OCI-LY7 (cell line): ENCODE measurements around the gene GABRB3. TPM values are rescaled to one million over a fixed set of nuclear protein-coding genes. Genes with fewer than 3 reads are reported as not detected.

Experiments
- BruUV-seq: library from RNA; stranded (reverse); fragments of 400-500 nt; replicated peaks from 2 replicates; lab custom pipeline; 2021; lab: Mats Ljungman, UMichigan
- CTCF ChIA-PET: fragments of 300-600 bp; sonication (Branson Sonifier 250); formaldehyde crosslinking; loops from one replicate; lab custom pipeline; 2022; ENCODE audit warnings: antibody characterized with exemption; ENCODE audit not compliant: unreplicated experiment; lab: Charles Lee
- POLR2A ChIA-PET: fragments of 300-600 bp; sonication (Branson Sonifier 250); formaldehyde crosslinking; loops from one replicate; lab custom pipeline; 2022; ENCODE audit warnings: antibody characterized with exemption; lab: Charles Lee
- DNase-seq: peaks from one replicate; pipeline ENCODE4 v3.0.0-alpha.2; 2015; ENCODE audit warnings: low spot score
- H2AFZ ChIP-seq: fragments of 200-600 bp; sonication (generic), shearing (Covaris generic); 2 replicates; pipeline ENCODE4 v1.6.1; 2014; ENCODE audit warnings: mild to moderate bottlenecking, antibody characterized with exemption, low read length, moderate library complexity
- H3K27ac ChIP-seq: fragments of 200-600 bp; sonication (generic); 2 replicates; pipeline ENCODE4 v1.5.1; 2014; ENCODE audit warnings: mixed run types, low read depth, mild to moderate bottlenecking, moderate library complexity, low read length, inconsistent platforms; ENCODE audit not compliant: poor library complexity, severe bottlenecking
- H3K36me3 ChIP-seq: fragments of 200-600 bp; sonication (generic); 2 replicates; pipeline ENCODE4 v1.6.1; 2014; ENCODE audit warnings: mild to moderate bottlenecking, antibody characterized with exemption, low read length, moderate library complexity, mixed read lengths; ENCODE audit not compliant: insufficient read depth
- H3K4me1 ChIP-seq: fragments of 200-600 bp; sonication (generic); 2 replicates; pipeline ENCODE4 v1.5.1; 2014; ENCODE audit warnings: mild to moderate bottlenecking, low read length; ENCODE audit not compliant: insufficient read depth, poor library complexity, severe bottlenecking
- H3K4me2 ChIP-seq: fragments of 200-600 bp; sonication (generic); 2 replicates; pipeline ENCODE4 v1.6.1; 2014; ENCODE audit warnings: mild to moderate bottlenecking, low read length
- H3K4me3 ChIP-seq: fragments of 200-600 bp; sonication (generic); 2 replicates; pipeline ENCODE4 v1.5.1; 2014; ENCODE audit warnings: mild to moderate bottlenecking, low read depth, low read length; ENCODE audit not compliant: poor library complexity, severe bottlenecking
- H3K79me2 ChIP-seq: fragments of 200-600 bp; sonication (generic); 2 replicates; pipeline ENCODE4 v1.6.1; 2016; ENCODE audit warnings: low read depth, mild to moderate bottlenecking, low read length, moderate library complexity, mixed read lengths; ENCODE audit not compliant: insufficient read depth
- H3K9me2 ChIP-seq: fragments of 200-600 bp; sonication (generic); 2 replicates; pipeline ENCODE4 v1.6.1; 2016; ENCODE audit warnings: mild to moderate bottlenecking, low read length, mixed read lengths; ENCODE audit not compliant: insufficient read depth
- H3K9me3 ChIP-seq: fragments of 200-600 bp; sonication (generic); 2 replicates; pipeline ENCODE4 v1.6.1; 2014; ENCODE audit warnings: mild to moderate bottlenecking, mixed run types, low read length, mixed read lengths
- H4K20me1 ChIP-seq: fragments of 200-600 bp; sonication (generic); 2 replicates; pipeline ENCODE4 v1.6.1; 2014; ENCODE audit warnings: mild to moderate bottlenecking, antibody characterized with exemption, low read length, moderate library complexity, mixed read lengths; ENCODE audit not compliant: insufficient read depth
- EZH2phosphoT487 ChIP-seq: fragments of 200-600 bp; sonication (generic); IDR thresholded peaks from 2 replicates; pipeline ENCODE4 v1.6.1; 2018; ENCODE audit warnings: low read depth, borderline replicate concordance, mild to moderate bottlenecking, mixed run types, antibody characterized with exemption, low read length, moderate library complexity, mixed read lengths
- intact Hi-C: fragments of 100-400 bp; cut with micrococcal nuclease; formaldehyde crosslinking; loops from one replicate; pipeline ENCODE4 v1.10.0; 2022; ENCODE audit not compliant: unreplicated experiment
- total RNA-seq, 2 experiments: library from RNA; depleted of rRNA in 1 of 2; stranded (reverse); fragments of >200 nt in 1 of 2; shearing (Covaris generic) in 1 of 2; gene quantifications; 2 replicates each; pipeline ENCODE4 v1.2.3, GENCODE V29; 2014 to 2022
- TF ChIP-seq, protein P1 (sequence below): fragments of 200-600 bp; sonication (generic); conservative IDR thresholded peaks from 2 replicates; pipeline ENCODE4 v1.5.1; 2014; ENCODE audit warnings: mild to moderate bottlenecking, antibody characterized with exemption, low read length, moderate library complexity, mixed read lengths

GABRB3 gene
- total RNA-seq, 2 experiments from 2014 or later, result 2.8 to 6.5 TPM

DNA sequence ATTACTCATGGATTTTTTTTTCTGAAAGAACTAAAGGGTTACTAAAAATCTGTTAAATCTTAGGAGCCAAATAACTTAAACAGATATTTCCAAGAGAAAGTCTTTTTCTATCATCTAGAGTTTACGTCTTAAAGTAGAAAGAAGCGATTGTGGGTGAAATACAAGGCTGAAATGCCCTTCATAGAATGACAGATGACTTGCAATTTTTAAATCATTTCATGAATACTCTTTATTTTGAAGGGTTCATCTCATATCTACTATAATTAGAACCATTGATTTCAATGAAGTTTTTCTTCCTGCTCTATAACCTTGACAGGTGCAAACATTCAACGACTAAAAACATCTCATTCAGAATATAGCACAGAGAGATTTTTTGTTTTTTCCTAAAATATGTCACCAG lies 217.0 kb downstream of the GABRB3 start:
- no peak overlapping the region for H3K27ac ChIP-seq
- H3K4me3 ChIP-seq, result no peak overlapping the region
- CTCF ChIA-PET, result no interaction called here
- H3K36me3 ChIP-seq, result no peaks in the 10 kb centered on the region
- H4K20me1 ChIP-seq, result no peaks in the 10 kb centered on the region
- H3K4me1 ChIP-seq, result no peaks in the 10 kb centered on the region
- H3K79me2 ChIP-seq, result no peaks in the 10 kb centered on the region
- DNase-seq, result no peak
- no TSS peak for BruUV-seq
- POLR2A ChIA-PET, result no interaction called here
- H2AFZ ChIP-seq, result no peak overlapping the region
- TF ChIP-seq, protein P1, sequence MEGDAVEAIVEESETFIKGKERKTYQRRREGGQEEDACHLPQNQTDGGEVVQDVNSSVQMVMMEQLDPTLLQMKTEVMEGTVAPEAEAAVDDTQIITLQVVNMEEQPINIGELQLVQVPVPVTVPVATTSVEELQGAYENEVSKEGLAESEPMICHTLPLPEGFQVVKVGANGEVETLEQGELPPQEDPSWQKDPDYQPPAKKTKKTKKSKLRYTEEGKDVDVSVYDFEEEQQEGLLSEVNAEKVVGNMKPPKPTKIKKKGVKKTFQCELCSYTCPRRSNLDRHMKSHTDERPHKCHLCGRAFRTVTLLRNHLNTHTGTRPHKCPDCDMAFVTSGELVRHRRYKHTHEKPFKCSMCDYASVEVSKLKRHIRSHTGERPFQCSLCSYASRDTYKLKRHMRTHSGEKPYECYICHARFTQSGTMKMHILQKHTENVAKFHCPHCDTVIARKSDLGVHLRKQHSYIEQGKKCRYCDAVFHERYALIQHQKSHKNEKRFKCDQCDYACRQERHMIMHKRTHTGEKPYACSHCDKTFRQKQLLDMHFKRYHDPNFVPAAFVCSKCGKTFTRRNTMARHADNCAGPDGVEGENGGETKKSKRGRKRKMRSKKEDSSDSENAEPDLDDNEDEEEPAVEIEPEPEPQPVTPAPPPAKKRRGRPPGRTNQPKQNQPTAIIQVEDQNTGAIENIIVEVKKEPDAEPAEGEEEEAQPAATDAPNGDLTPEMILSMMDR, result no peak
- no peak for TF ChIP-seq EZH2phosphoT487
- intact Hi-C loops, result no loop called here
- no peaks in the 10 kb centered on the region for H3K9me3 ChIP-seq
- H3K9me2 ChIP-seq, result no peaks in the 10 kb centered on the region
- H3K4me2 ChIP-seq, result no peak overlapping the region

GRCh38 chr15:26551473-26551872 lies 221.4 kb downstream of the GABRB3 start:
- no peak overlapping the region for H2AFZ ChIP-seq
- H4K20me1 ChIP-seq, result no peaks in the 10 kb centered on the region
- H3K36me3 ChIP-seq, result no peaks in the 10 kb centered on the region
- POLR2A ChIA-PET, result no interaction called here
- CTCF ChIA-PET, result interaction anchor here (0.6 kb wide), 1 partner anchor 42 kb away, joined by 4 read pairs; no protein-coding TSS in a partner anchor
- no peaks in the 10 kb centered on the region for H3K79me2 ChIP-seq
- H3K4me1 ChIP-seq, result no peaks in the 10 kb centered on the region
- H3K9me2 ChIP-seq, result no peaks in the 10 kb centered on the region
- no peaks in the 10 kb centered on the region for H3K9me3 ChIP-seq
- no peak overlapping the region for H3K4me3 ChIP-seq
- BruUV-seq, result no TSS peak
- intact Hi-C loops, result no loop called here
- H3K4me2 ChIP-seq, result no peak overlapping the region
- no peak for DNase-seq
- TF ChIP-seq, protein P1, result no peak
- no peak for TF ChIP-seq EZH2phosphoT487
- no peak overlapping the region for H3K27ac ChIP-seq

GRCh38 chr15:26550880-26551279 lies 222.0 kb downstream of the GABRB3 start:
- ChIA-PET POLR2A (interaction anchor here (0.8 kb wide), 1 partner anchor 10 kb away, joined by 3 read pairs; no protein-coding TSS in a partner anchor), CTCF (no interaction called here)
- Histone ChIP-seq H2AFZ (no peak overlapping the region), H3K79me2 (no peaks in the 10 kb centered on the region), H3K4me3 (no peak overlapping the region), H3K4me1 (no peaks in the 10 kb centered on the region), H3K4me2 (no peak overlapping the region), H4K20me1 (no peaks in the 10 kb centered on the region), H3K9me3 (no peaks in the 10 kb centered on the region), H3K36me3 (no peaks in the 10 kb centered on the region), H3K9me2 (no peaks in the 10 kb centered on the region), H3K27ac (no peak overlapping the region)
- no peak for TF ChIP-seq EZH2phosphoT487
- TF ChIP-seq, protein P1, result no peak
- DNase-seq, result no peak
- intact Hi-C loops, result no loop called here
- no TSS peak for BruUV-seq
